ENCODE data around the gene CDH4. TPM values are rescaled to one million over a fixed set of nuclear protein-coding genes. Genes with fewer than 3 reads are reported as not detected.

CDH4 gene
- total and polyA plus RNA-seq, 9 of the 15 experiments (the other 6 are each of a cell fraction or from before 2014, with no cell fraction given) = 0.04 TPM; not detected in 8

DNA sequence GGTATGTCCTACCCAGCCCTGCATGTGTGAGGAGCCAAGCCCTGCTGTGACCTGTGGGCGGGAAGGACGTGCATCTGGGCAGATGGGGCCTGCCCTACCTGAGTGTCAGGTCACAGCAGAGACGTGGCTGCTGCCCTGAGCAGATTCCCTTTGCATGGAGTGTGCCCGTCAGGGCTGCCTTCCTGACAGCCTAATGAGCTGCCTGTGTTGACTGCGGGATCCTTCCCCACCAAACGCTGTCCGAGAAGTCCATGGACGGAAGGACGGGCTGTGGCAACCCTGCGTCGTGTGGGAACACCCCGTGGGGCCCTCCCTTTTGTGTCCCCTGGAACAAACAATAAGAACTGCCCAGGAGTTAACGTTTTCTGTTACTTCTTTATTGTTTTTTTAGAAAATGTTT is 343.2 kb downstream of the CDH4 start (continued):
- TF ChIP-seq MYBL2 (IDR thresholded peaks at IDR 0.05; ENCODE audit: low read depth) (no peak), MYBL2 (CRISPR knock-in tag; IDR thresholded peaks at IDR 0.05; ENCODE audit: borderline replicate concordance) (no peak), MAFK (IDR thresholded peaks at IDR 0.05; ENCODE audit: low read length) (no peak), POLR2AphosphoS5 (IDR thresholded peaks at IDR 0.05; ENCODE audit: control insufficient read depth, insufficient read depth, low read depth, low read length) (no peak), NR3C1 (CRISPR knock-in tag; IDR thresholded peaks at IDR 0.05) (no peak), TCF7 (IDR thresholded peaks at IDR 0.05; ENCODE audit: borderline replicate concordance) (no peak), JUN (IDR thresholded peaks at IDR 0.05; ENCODE audit: borderline replicate concordance, low read depth, low read length) (no peak), JUN (CRISPR knock-in tag; IDR thresholded peaks at IDR 0.05; ENCODE audit: borderline replicate concordance) (no peak), MTF1 (CRISPR knock-in tag; IDR thresholded peaks at IDR 0.05; ENCODE audit: borderline replicate concordance) (no peak)
- TF ChIP-seq, protein P1, sequence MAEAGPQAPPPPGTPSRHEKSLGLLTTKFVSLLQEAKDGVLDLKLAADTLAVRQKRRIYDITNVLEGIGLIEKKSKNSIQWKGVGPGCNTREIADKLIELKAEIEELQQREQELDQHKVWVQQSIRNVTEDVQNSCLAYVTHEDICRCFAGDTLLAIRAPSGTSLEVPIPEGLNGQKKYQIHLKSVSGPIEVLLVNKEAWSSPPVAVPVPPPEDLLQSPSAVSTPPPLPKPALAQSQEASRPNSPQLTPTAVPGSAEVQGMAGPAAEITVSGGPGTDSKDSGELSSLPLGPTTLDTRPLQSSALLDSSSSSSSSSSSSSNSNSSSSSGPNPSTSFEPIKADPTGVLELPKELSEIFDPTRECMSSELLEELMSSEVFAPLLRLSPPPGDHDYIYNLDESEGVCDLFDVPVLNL (CRISPR knock-in tag; IDR thresholded peaks at IDR 0.05; ENCODE audit: low read depth) = no peak

DNA sequence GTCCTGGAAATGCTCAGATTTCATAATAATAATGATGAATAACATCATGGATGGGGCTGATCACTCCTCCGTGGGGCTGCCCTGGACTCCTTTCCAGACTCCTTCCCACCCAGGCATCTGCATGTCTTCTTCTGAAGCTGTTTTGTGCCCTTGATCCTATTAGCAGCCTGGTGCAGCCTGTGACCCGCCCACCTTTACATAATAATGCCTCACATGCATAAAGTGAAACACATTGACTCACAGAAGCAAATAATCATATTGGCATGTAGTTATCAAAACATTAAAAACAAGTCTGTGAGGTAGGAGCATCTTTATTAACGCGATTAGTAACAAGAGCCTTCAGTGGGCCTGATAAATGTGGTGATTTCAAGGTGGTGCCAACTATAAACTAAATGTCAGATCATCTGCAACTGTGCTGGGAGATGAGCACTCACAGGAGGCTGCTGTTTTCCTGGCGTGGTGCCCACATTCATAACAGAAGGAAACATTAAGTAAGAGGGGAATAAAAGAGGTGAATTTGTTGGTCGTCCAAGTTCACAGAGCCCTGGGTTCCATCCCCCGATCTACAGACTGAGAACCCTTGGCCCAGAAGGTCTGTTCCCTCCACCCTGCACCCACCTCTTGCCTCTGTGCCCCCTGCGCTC is 344.7 kb downstream of the CDH4 start:
- no peak for TF ChIP-seq FOS (IDR thresholded peaks at IDR 0.05; ENCODE audit: extremely low read depth, insufficient read length)
- no peak for TF ChIP-seq EHMT2 (IDR thresholded peaks at IDR 0.05)
- H2AFZ ChIP-seq (ENCODE audit: low read depth, low read length) = no peak overlapping the region
- no peak overlapping the region for H3K4me2 ChIP-seq (ENCODE audit: insufficient read depth, low read length)
- ATAC-seq (no peak), DNase-seq (ENCODE audit: extremely low read depth in 1 of 4, low spot score in 3 of 4) (no peak), FAIRE-seq (no peak)
- no peaks in the 10 kb centered on the region for H3K36me3 ChIP-seq (ENCODE audit: control insufficient read depth, insufficient read depth, low read length)
- H3K4me3 ChIP-seq = no peak overlapping the region
- ChIA-PET CTCF (ENCODE audit: low intra/inter-chr PET ratio) (no interaction called here), POLR2A (no interaction called here)
- H3K27ac ChIP-seq (ENCODE audit: extremely low read depth, low read depth, low read length) = no peak overlapping the region
- intact Hi-C loops (cut with micrococcal nuclease) = no loop called here
- H4K20me1 ChIP-seq (replicated peaks; ENCODE audit: control insufficient read depth, insufficient read depth, low read length) = peaks cover 4% of the 10 kb centered on the region; the same call in 1 of the 2 replicates
- H3K9me1 ChIP-seq (ENCODE audit: control insufficient read depth, insufficient read depth, low read length) = no peaks in the 10 kb centered on the region
- H3K9me3 ChIP-seq (replicated peaks; ENCODE audit: control insufficient read depth, insufficient read depth, low read depth, low read length) = no peaks in the 10 kb centered on the region
- no peak overlapping the region for H3K9ac ChIP-seq (ENCODE audit: insufficient read depth in 1 of 2, low read depth in 2 of 2, low read length in 2 of 2)
- WGBS (ENCODE audit: insufficient coverage, low coverage, missing lambda C conversion rate) = 0% methylated on average over 8 of the region's 8 CpGs
- in situ Hi-C loops (cut with MboI) = no loop called here
- H3K79me2 ChIP-seq (ENCODE audit: control insufficient read depth, insufficient read depth, low read length) = no peaks in the 10 kb centered on the region
- H3K27me3 ChIP-seq (ENCODE audit: control insufficient read depth in 2 of 2, insufficient read depth in 2 of 2, low read length in 2 of 2) = peaks cover 0 to 30% of the 10 kb centered on the region in 2 experiments; a peak in 3 of 5 replicates
- BruUV-seq (replicated peaks) = no TSS peak
- no peaks in the 10 kb centered on the region for H3K4me1 ChIP-seq (replicated peaks in 1 of 2; ENCODE audit: control insufficient read depth in 2 of 2, insufficient read depth in 2 of 2, low read length in 2 of 2)
